Amniotic epithelial cell (primary cell): Measurements from ENCODE around the gene ZNF683.
"Not testable (repeated sequence)": the region's sequence is repeated elsewhere in the genome, so short reads cannot be mapped to it uniquely, and the experiment has no call there.

Experiments used
- DNase-seq: peaks from one replicate; pipeline ENCODE4 v3.0.0-alpha.2; 2010; ENCODE audit warnings: low read depth

Gene ZNF683

GRCh38 chr1:26372611-26373010 lies at the start of gene ZNF683:
ZNF683 (minus strand) TSS chr1:26372750; CDS start chr1:26368571, 4,179 bp downstream.
- DNase-seq = not testable (repeated sequence)

DNA sequence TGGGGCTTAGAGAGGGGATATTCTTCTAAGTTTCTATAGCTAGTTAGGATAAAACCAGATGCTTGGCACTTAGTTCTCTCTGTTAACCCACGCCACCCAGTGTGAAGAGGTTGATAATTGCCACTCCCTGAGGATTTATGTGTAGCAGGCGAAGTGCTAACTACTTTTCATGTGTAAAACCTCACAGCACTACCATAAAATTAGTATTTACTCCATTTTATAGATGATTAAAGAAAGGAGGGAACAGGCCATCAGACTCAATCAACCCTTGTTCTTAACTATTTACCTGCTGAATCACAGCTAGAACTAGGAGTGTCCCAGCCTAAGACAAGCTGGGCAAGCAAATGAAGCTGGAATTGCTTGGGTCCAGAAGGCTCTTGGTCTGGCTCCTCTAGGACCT lies 46.9 kb upstream of the ZNF683 start:
- no peak for DNase-seq

GRCh38 chr1:26418865-26419349 lies 46.4 kb upstream of the ZNF683 start:
- peak; percentile 62 for DNase-seq

GRCh38 chr1:26417111-26417759 lies 44.7 kb upstream of the ZNF683 start:
- peak; percentile 61 for DNase-seq

GRCh38 chr1:26413031-26413430 lies 40.5 kb upstream of the ZNF683 start:
- no peak for DNase-seq

DNA sequence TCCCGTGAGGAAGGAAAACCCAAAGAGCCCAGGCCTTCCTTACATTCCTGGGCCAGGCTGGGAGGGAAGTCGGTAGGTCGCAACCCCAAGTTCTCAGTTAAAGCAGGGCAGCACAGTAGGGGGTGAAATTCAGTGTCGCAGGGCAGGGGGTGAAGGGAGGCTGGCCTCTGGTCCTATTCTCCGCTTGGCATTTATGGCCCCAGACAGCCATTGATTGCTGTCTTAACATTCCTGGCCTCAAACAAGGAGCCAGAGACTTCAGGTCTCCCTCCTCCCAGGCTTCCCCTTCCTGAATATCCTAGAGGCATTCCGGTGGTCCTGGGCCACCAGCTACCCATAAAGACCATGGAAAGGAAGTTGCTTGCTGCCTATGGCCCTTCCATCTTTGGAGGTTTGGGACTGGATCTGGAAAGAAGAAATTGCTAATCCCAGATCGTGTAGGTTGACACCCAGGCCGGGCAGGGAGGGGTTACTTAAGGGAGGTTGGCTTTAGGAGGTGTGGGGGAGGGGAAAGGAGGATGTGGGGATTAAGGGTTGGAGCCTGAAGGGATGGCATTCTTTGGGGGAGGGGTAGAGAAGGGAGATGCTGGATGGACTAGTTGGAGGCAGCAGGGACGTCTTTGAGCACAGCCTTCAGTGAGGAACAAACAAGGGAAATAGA lies 39.8 kb upstream of the ZNF683 start:
- peak; percentile 24 for DNase-seq

- DNase-seq = no peak
Measured at GRCh38 chr1:26411624-26412074, 39.1 kb upstream of the ZNF683 start.

- no peak for DNase-seq
Measured at GRCh38 chr1:26410706-26411623, 38.4 kb upstream of the ZNF683 start, which contains the start of gene LIN28A. LIN28A (plus strand) TSS chr1:26410817; CDS start chr1:26410892, 75 bp downstream.

- peak; percentile 28 for DNase-seq
Measured at GRCh38 chr1:26409191-26409807, 36.7 kb upstream of the ZNF683 start.

DNA sequence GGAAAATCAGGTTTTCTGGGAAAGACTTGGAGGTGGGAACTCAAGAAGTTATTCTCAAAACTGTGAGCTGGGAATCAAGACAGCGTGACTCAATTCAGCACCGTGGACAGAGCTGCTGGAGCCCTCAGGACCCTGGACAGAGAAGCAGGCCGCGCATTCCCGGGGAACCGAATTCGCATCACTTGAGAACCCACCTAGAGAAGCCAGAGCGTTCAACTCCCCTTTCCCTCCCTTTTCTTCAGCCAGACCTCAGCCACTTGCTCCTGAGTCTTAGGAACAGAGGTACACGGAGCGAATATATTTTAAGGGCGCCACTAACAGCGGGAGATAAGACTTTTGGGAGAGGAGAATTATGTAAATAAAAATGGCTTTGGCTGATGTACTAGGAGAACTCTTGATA lies 36.1 kb upstream of the ZNF683 start:
- DNase-seq = peak; percentile 62

DNA sequence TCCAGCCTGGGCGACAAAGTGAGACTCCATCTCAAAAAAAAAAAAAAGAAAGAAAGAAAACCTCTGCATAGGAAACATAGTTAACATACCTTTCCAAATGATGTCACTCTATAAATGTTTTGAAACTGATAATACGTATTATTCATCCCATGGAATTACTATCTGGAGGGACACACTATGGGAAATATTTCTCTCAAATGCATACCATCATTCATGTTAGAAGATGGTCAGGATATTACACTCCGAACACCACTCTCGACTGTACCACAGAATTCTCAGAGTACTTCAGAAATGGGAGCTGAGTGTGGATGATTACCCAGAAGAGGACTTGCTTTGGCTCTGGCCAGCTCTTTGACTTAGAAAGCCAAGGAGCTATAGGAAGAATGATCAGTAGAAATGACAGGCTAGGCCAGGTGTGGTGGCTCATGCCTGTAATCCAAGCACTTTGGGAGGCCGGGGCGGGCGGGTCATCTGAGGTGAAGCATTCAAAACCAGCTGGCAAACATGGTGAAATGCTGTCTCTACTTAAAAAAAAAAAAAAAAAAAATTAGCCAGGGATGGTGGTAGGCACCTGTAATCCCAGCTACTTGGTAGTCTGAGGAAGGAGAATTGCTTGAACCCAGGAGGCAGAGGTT lies 32.8 kb upstream of the ZNF683 start:
- DNase-seq = peak; percentile 78

- peak; percentile 34 for DNase-seq
Measured at GRCh38 chr1:26404641-26405040, 32.1 kb upstream of the ZNF683 start.

DNA sequence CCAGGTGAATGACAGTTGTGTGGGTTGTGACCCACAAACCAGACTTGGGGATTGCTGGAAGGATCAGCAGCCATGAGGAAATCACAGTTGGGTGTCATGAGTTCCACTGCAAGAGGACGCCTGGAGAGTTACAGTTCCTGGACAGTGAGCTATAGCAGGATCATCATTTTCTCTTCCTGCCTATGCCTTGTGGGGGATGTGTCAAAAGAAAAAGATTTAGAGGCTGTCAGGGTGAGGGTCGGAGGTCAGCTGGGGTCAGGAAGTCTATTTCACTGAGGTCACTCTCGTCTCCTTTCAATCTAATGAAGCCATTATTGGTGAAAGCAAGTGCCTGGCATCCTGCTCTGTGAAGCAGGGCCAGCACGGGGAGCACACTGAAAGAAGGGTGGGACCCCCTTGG lies 31.1 kb upstream of the ZNF683 start:
- peak; percentile 39 for DNase-seq

DNA sequence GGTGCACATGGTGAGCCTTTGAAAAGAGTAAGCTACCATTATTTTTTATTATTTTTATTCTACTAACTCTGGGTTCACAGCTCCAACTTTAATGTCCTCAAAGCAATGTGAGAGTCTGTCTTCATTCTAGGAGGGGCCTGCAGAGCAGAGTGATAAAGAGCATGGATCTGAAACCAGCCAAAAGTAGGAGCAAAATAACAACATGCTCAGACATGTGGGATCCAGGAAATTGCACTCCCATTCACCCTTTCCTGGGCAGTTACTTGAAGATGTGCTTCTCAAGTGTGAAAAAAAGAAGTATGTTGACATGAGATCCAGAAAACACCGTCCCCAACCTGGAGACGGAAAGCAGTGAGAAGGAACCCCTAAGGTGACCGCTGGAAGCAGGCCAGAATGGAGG lies 29.3 kb upstream of the ZNF683 start:
- no peak for DNase-seq

DNA sequence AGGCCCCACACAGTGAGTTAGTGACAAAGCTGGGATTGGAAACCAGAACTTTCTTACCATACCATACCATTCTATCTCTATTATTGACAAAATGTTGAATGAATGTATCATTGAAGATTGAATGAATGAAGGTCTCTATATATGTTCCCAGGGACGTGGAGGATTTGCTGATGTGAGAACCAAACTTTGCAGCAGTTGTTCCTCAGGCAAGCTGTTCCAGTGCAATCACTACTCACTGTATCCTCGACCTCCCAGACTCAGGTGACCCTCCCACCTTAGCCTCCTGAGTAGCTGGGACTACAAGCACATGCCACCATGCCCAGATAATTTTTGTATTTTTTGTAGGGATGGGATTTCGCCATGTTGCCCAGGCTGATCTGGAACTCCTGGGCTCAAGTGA lies 26.5 kb upstream of the ZNF683 start:
- no peak for DNase-seq

DNA sequence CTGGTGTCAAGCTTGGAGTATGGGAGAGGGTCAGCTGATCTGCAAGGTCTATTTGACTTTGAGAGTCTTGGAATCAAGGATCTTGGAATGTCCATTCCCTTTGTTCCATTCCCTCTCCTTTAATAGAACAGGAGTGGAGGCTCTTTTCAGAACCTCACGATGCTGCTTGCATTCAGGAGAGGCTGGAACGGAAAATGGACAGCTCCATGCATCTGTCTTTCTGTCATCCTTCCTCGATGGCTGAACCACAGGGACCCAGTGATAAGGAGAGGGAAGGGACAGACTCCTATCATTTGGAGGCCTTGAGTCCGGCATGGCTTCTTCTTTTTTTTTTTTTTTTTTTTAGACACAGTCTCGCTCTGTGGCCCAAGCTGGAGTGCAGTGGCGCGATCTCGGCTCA lies 23.2 kb upstream of the ZNF683 start:
- no peak for DNase-seq

- DNase-seq = peak; percentile 74
Measured at GRCh38 chr1:26391450-26391849, 18.9 kb upstream of the ZNF683 start.

- no peak for DNase-seq
Measured at GRCh38 chr1:26389604-26390247, 17.2 kb upstream of the ZNF683 start.

DNA sequence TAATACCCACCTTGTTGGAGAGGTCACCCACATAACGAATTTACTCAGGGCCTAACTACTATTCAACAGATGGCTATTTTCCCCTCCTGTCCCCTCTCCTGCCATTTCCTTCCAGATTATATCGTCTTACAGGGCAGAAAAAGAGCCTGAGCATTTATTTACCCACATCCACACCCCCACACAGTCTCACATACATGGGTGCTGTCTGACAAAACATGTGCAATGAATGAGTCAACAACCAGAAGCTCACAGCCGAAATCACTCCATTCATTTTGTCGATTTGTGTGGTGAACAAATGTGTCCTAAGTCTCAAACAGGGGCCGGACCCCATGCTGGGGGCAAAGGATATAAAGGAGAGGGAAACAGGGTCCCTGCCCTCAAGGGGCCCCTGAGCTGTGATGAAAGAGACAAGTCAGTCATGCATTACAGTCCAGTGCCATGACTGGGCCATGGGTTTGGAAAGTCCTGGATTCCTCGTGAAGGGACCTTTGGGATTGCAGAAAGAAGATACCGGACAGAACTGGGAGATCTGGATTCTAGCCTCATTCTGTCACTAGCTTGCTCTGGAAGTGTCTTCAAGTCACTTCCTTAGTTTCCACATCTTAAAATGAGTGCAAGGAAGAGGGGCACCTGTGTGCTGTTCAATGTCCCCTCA lies 16.4 kb upstream of the ZNF683 start:
- peak; percentile 49 for DNase-seq

DNA sequence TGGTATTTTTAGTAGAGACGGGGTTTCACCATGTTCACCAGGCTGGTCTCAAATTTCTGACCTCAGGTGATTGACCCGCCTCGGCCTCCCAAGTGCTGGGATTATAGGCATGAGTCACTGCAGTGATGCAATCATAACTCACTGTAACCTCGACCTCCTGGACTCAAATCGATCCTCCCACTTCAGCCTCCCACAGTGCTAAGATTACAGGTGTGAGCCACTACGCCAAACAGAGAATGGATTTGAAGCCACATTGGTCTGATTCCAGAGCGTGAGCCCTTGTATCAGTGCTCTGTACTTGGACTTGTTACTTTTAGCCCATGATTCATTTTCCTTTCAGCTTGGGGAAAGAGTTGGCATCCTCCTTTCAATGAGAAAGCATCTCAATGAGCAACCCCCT lies 14.9 kb upstream of the ZNF683 start:
- peak; percentile 69 for DNase-seq
